GM19240 (cell line): ENCODE data around the gene KLHL9.
"Not testable (repeated sequence)": the region's sequence is repeated elsewhere in the genome, so short reads cannot be mapped to it uniquely, and the experiment has no call there.

Source experiments
- DNase-seq: peaks from one replicate; pipeline ENCODE4 v3.0.0; 2011; ENCODE audit warnings: low spot score; ENCODE audit not compliant: insufficient read length

KLHL9 gene, protein sequence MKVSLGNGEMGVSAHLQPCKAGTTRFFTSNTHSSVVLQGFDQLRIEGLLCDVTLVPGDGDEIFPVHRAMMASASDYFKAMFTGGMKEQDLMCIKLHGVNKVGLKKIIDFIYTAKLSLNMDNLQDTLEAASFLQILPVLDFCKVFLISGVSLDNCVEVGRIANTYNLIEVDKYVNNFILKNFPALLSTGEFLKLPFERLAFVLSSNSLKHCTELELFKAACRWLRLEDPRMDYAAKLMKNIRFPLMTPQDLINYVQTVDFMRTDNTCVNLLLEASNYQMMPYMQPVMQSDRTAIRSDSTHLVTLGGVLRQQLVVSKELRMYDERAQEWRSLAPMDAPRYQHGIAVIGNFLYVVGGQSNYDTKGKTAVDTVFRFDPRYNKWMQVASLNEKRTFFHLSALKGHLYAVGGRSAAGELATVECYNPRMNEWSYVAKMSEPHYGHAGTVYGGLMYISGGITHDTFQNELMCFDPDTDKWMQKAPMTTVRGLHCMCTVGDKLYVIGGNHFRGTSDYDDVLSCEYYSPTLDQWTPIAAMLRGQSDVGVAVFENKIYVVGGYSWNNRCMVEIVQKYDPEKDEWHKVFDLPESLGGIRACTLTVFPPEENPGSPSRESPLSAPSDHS

DNA sequence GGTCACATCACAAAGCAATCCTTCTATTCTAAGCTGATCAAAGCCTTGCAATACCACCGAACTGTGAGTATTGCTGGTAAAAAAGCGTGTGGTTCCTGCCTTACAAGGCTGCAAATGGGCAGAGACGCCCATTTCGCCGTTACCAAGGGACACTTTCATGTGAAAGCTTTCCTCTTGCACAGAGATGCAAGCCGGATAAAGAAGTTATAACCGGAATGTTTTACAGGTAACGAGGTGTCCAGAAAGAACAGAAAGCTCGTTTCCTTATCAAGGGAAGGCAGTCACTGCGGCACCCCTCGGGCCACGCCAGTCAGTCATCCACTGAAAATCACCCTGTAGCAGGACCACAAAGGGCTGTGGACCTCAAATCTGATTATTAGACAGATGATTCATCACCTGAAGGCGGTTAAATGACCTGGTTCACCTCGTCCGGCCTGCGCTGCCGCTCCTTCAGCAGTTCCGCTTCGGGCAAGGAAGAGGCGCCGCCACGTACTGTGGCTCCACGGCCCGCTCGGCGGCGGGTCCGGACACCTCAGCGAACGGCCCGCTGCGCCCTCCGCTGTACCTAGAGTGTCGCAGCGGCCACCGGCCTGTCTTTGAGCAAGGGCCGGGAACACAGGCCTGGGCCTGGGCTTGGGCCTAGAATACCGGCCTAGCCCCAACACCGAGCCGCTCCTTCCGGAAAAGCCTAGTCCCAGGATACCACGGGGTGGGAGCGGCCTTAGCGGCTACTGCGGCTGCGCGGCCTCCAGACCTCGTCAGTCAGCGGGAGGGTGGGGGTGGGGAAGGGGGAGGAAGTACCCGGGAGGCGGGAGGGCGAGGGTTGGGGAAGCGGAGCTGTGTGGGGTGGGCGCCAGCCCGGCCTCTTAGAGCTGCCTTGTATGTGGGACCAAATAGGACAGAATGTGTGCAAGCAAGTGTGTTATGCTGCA lies at the start of gene KLHL9:
KLHL9 (minus strand) TSS at position 704 of the 932 bp plus-strand sequence; CDS start at position 159, 545 bp downstream.
- peak; percentile 70 for DNase-seq

- DNase-seq, result no peak
Observed at GRCh38 chr9:21383627-21384026, 48.4 kb upstream of the KLHL9 start.

GRCh38 chr9:21381448-21382339 lies 46.5 kb upstream of the KLHL9 start:
- peak; percentile 35 for DNase-seq

DNA sequence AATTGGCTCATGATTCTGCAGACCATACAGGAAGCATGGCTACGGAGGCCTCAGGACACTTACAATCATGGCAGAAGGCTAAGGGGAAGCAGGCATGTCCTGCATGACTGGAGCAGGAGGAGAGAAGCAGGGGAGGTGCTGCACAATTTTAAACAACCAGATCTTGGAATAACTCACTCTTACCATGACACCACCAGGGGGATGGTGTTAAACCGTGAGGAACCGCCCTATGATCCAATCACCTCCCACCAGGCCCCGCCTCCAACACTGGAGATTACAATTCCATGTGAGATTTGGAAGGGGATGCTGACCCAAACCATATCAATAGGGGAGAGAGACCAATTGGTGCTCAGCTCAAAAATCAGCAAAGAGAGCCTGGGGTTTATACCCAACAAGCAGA lies 36.3 kb upstream of the KLHL9 start:
- not testable (repeated sequence) for DNase-seq

GRCh38 chr9:21367957-21368356 lies 32.8 kb upstream of the KLHL9 start, which contains the start of gene IFNA13:
Gene IFNA13, minus strand, starts transcription at chr9:21368057. Its CDS starts 47 bp downstream, at chr9:21368010.
- DNase-seq, result no peak

- not testable (repeated sequence) for DNase-seq
Observed at GRCh38 chr9:21367169-21367568, 32.0 kb upstream of the KLHL9 start.

GRCh38 chr9:21362287-21362686 lies 27.1 kb upstream of the KLHL9 start:
- no peak for DNase-seq

DNA sequence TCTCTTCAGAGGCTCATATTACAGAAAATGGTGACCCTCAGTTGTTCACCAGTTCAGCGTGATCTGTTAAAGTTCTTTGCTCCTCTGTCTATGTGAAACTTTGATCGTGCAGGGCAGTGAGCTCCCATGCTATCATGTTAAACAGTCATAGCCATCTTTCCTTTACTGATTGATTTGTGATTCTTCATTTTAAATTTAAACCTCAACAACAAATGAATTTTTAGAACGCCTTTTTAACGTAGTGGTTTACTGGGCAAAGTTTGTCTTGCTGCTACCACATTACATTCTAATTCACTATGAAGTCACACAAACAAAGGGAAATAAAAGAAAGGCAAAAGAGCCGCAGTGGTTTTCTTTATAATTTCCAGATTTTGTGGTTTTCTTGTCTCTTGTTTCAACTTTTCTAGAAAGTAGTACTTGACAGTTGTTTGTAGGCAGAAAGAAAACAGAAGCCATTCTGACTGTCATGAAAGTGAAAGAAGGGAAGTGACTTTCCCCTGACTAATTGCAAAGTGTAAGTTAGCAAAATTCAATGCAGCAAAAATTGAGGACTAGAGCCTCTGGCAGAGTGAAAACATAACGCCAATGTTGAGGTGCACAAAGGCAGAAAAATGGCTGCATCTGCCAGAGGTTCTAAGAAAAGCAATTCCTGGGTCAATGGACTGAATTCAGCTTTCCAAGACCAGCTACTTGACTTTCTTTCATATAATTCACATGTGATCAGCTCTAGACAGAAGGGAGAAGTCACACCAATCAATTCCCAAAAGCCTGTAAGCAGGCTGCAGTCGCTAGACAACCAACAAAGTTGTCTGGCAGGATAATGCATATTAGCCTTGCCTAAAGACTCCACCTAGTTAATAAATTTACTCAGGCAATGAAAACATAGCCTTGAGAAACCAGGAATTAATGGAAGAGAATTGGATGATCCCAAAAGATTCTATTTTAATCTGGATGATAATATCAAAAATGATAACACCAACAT lies 22.6 kb upstream of the KLHL9 start:
- DNase-seq, result no peak

DNA sequence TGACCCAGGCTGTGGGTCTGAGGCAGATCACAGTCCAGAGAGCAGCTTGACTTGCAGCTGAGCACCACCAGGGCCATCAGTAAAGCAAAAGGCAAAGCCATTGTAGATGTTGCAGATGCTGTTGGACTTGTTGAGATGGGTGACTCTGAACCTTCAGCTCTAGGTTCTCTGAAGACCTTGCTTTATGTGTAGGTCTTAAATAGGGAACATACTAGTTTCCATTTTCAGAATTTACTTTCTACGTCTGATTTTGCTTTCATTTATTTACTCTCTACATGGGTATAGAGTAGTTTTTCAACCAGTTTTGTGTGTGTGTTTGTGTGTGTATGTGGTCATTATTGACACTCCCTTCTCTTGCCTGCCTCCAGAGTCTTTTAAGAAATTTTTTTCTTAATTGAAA lies 15.6 kb upstream of the KLHL9 start, which contains the start of gene IFNA6:
IFNA6 (minus strand) TSS at position 101 of the 400 bp plus-strand sequence; CDS start at position 101, 0 bp downstream.
- no peak for DNase-seq

DNA sequence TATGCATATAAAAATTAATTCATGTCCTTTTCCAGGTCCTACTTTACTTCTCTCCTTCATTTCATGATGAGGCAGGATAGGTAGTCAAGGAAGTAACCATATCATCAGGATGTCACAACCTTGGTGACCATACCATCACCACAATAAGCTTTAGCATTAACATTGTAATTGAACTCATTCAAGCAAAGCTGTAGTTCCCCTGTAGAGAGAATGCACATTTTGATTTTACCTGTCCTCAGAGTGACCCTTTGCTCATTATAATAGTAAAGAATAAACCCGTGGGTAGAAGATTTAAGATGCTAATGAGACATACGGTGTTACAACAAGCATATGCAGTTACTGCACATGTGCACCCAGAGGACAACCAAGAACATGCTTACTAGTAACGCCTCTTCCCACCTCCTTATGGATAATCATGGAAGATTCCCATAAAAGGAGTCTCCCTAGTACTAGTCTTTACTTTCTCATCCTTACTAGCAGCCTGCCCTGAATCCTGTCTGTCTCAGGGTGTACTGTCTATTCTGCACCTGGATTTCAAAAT lies 13.3 kb upstream of the KLHL9 start:
- no peak for DNase-seq

GRCh38 chr9:21340735-21341134 lies 5.5 kb upstream of the KLHL9 start:
- no peak for DNase-seq

GRCh38 chr9:21336457-21336856 lies 1.3 kb upstream of the KLHL9 start:
- no peak for DNase-seq

DNA sequence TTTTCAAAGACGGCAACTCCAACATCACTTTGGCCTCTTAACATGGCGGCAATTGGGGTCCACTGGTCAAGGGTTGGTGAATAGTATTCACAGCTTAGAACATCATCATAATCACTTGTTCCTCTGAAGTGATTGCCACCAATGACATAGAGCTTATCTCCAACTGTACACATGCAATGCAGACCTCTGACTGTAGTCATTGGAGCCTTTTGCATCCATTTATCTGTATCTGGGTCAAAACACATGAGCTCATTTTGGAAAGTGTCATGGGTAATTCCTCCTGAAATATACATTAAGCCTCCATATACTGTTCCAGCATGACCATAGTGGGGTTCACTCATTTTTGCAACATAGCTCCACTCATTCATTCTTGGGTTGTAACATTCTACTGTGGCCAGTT lies 2.0 kb downstream of the KLHL9 start:
- no peak for DNase-seq

- no peak for DNase-seq
Observed at GRCh38 chr9:21331676-21332402, 3.4 kb downstream of the KLHL9 start.

GRCh38 chr9:21326526-21327139 lies 8.6 kb downstream of the KLHL9 start:
- peak; percentile 8 for DNase-seq

DNA sequence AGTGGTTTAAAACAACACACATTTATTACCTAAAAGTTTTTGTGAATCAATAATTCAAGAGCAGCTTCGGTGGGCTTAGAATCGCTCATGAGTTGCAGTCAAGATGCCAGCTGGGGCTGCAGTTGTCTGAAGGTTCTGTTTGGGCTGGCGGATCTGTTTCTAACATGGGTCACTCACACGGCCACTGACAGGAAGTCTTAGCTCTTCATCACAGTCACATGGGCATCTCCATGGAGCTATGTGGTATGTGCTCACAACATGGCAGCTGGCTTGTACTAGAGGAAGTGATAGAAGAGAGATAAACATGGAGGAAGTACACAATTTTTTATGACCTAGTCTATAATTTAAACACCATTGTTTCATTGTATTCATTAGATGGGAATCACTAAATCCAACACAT lies 11.2 kb downstream of the KLHL9 start:
- DNase-seq, result no peak

GRCh38 chr9:21322911-21323461 lies 12.2 kb downstream of the KLHL9 start:
- no peak for DNase-seq

GRCh38 chr9:21320465-21320864 lies 14.7 kb downstream of the KLHL9 start:
- DNase-seq, result no peak
